Neural progenitor cell (in vitro differentiated cells): ENCODE results near the gene ZBTB9.

Experiments used
- EZH2phosphoT487 ChIP-seq: fragments of 200-600 bp; sonication (generic); IDR thresholded peaks from 2 replicates; pipeline ENCODE4 v1.6.1; 2017; ENCODE audit warnings: antibody characterized with exemption
- TF ChIP-seq, protein P1 (sequence below): fragments of 200-600 bp; sonication (generic); IDR thresholded peaks from 2 replicates; pipeline ENCODE4 v1.5.1; 2017; ENCODE audit warnings: antibody characterized with exemption, mild to moderate bottlenecking

DNA sequence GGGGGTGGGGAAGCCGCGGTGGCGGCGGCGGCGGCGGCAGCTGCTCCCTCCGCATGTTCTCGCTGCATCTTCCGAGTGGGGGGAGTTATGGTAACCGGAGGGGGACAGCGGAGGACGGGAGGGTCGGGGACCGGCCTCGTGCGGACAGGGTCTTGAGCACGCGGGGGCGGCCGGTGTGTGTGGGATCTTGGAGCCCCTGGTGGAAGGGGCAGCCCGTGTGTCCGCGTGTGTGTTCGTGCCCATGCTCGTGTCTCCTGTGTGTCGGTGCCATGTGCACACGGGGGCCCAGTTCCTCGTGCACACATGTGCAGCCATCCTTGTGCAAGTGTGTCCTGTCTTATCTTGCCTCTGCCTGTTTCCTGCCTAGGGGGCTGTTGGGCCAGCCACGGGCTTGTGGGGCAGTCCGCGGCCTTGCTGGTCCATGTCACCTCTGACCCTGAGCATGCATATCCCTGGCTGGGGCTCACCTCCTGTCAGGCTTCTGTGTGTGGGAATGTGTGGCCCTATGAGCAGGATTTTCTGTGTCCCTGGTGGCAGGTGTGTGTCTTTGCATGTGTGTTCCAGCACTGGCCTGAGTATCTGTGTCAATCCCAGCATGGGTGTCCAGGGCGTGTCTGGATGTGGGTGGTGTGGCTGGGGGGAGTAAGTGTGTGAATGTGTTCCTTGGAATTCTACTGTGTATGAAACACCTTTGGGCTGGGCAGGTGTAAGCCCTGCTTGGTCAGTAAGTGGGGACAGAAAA, 26.0 kb upstream of the ZBTB9 start:
- TF ChIP-seq, protein P1, sequence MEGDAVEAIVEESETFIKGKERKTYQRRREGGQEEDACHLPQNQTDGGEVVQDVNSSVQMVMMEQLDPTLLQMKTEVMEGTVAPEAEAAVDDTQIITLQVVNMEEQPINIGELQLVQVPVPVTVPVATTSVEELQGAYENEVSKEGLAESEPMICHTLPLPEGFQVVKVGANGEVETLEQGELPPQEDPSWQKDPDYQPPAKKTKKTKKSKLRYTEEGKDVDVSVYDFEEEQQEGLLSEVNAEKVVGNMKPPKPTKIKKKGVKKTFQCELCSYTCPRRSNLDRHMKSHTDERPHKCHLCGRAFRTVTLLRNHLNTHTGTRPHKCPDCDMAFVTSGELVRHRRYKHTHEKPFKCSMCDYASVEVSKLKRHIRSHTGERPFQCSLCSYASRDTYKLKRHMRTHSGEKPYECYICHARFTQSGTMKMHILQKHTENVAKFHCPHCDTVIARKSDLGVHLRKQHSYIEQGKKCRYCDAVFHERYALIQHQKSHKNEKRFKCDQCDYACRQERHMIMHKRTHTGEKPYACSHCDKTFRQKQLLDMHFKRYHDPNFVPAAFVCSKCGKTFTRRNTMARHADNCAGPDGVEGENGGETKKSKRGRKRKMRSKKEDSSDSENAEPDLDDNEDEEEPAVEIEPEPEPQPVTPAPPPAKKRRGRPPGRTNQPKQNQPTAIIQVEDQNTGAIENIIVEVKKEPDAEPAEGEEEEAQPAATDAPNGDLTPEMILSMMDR, result peak; percentile 40
- no peak for TF ChIP-seq EZH2phosphoT487
